Measurements from ENCODE around the gene CCDC171. TPM values are rescaled to one million over a fixed set of nuclear protein-coding genes. Genes with fewer than 3 reads are reported as not detected.

The CCDC171 gene
- total RNA-seq: 1.7 and 2.0 TPM in 2 replicates

GRCh38 chr9:15552636-15553527, at the start of gene CCDC171:
Gene CCDC171 (plus strand): TSS chr9:15553043. CDS start chr9:15564089, 11,046 bp downstream.

GRCh38 chr9:15510789-15511575, 41.9 kb upstream of the CCDC171 start, which contains the start of gene PSIP1:
Gene PSIP1 (minus strand): TSS chr9:15510970. CDS start chr9:15510188, 782 bp downstream.

Other genes with a start within 250 kb of the CCDC171 start
- 3.8 and 6.4 TPM in 2 replicates for gene TTC39B, start 245.8 kb upstream of the CCDC171 start, total RNA-seq
- 18.4 and 28.6 TPM in 2 replicates for gene SNAPC3, start 130.2 kb upstream of the CCDC171 start, total RNA-seq
- 29.0 and 29.8 TPM in 2 replicates for gene PSIP1, start 42.1 kb upstream of the CCDC171 start, total RNA-seq

All from cardiac ventricle fibroblast (primary cell).